Dendritic cell treated with granulocyte-macrophage colony-stimulating factor and Interleukin-4, amounts not matched to agents 40 ng/mL and 50 ng/mL, for 4 days (primary cell): ENCODE data around the gene SEZ6.

ENCODE experiments used
- H3K27ac Mint-ChIP-seq: one replicate; pipeline ENCODE4 v1.8.0; 2022; ENCODE audit warnings: mild to moderate bottlenecking, mixed read lengths
- H3K27me3 Mint-ChIP-seq: one replicate; pipeline ENCODE4 v1.8.0; 2022; ENCODE audit warnings: mild to moderate bottlenecking, mixed read lengths
- H3K36me3 Mint-ChIP-seq: one replicate; pipeline ENCODE4 v1.8.0; 2022; ENCODE audit warnings: low read depth, mixed read lengths
- H3K4me1 Mint-ChIP-seq: one replicate; pipeline ENCODE4 v1.8.0; 2022; ENCODE audit warnings: low read depth, mixed read lengths
- H3K4me3 Mint-ChIP-seq: one replicate; pipeline ENCODE4 v1.8.0; 2022; ENCODE audit warnings: mild to moderate bottlenecking, moderate library complexity, mixed read lengths
- H3K9me3 Mint-ChIP-seq: one replicate; pipeline ENCODE4 v1.8.0; 2022; ENCODE audit warnings: mixed read lengths
- intact Hi-C: fragments of 100-400 bp; cut with micrococcal nuclease; formaldehyde crosslinking; loops from one replicate; pipeline ENCODE4 v1.15.0; 2022

SEZ6 gene

DNA sequence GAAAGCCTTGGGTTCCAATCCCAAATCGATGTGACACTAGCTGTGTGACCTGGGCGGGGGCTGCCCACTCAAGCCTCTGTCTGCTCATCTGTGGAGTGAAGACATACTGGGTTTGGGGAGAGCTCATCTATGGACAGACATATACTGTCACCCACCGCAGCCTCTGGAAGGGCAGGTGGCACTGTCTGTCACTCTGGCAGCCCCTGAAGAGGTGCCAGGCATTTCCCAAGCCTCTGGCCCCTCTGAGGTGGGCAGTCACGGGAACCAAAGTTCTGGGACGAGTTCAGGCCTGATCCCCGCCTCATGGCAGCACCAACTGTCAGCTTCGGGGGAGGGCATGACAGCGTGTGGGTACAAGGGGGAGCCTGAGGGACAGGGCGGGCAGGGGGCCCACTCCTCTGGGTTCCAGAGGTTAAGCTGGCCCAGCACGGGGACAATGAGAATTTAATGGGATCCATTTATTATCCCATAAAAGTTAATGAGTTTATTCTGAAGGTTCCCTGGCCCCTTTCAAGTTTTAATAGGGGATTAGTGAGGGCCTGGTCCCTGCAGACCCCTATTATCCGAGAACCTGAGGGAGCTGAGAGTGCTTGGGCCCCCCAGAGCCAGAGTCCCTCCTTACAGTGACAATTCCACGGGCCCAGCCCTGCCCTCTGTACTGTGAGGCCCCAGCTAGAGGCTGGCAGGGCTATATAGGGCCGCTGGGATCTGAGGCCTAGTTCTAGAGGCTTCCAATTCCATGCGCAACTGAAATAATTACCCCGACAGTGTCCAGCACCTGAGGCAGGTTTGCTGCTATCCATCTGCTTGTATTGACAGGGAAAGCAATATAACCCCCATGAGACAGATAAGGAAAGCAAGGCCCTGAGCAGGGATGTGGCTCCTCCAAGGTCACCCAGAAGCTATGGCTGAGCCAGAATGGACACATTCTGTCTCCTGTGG is 18.8 kb downstream of the SEZ6 start:
- Mint-ChIP-seq H3K9me3 (no peaks in the 10 kb centered on the region), H3K27me3 (peaks cover 37% of the 10 kb centered on the region), H3K36me3 (no peaks in the 10 kb centered on the region), H3K4me3 (no peak overlapping the region), H3K4me1 (peaks cover 30% of the 10 kb centered on the region), H3K27ac (no peak overlapping the region)
- intact Hi-C loops, result no loop called here

GRCh38 chr17:28985950-28986713 is 19.7 kb downstream of the SEZ6 start:
- intact Hi-C loops, result no loop called here
- H3K9me3 Mint-ChIP-seq, result no peaks in the 10 kb centered on the region
- peaks cover 30% of the 10 kb centered on the region for H3K27me3 Mint-ChIP-seq
- no peak overlapping the region for H3K4me3 Mint-ChIP-seq
- H3K4me1 Mint-ChIP-seq, result peaks cover 37% of the 10 kb centered on the region
- no peaks in the 10 kb centered on the region for H3K36me3 Mint-ChIP-seq
- H3K27ac Mint-ChIP-seq, result no peak overlapping the region

DNA sequence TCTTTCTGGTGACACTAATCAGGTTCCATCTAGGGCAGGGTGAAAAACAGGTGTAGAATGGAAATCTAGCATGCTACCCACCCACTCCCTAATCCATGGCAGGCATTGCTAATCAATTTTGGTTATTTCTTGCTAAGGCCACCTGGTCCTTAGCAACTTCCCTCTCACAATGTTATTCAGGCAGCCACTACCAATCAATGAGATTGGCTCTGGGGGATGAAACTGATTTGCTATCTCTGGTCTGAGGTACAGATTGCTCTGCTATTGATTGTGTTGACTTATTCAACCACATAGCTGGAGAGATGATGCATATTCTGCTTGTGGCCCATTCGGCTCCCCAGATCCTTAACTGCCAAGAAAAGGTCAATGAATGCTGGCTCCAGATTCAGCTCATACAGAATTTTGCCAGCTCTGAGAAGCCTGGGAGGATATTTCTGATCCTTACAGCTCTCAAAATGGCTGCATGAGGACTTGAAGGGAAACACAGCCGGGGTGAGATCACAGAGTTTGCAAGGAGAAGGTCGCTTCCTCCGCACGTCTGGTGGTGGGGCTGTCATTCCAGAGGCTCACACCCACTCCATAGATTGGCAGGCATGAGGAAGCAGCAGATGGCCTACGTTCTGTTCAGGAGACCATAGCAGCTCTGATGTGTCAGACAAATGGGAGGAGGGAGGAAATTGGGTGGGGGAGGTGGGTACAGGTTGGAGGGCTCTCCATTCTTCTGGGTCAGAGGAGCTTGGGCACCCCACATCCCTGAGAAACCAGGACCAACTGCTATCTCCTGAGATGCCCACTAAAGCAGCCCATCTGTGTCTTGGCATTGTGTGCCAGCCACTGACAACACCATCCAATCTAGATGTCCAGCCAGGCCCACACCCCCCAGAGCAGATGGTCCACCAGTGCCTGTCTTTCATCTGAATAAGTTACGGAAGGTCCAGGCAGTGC is 22.3 kb downstream of the SEZ6 start:
- Mint-ChIP-seq H3K36me3 (no peaks in the 10 kb centered on the region), H3K4me1 (peaks cover 41% of the 10 kb centered on the region), H3K9me3 (no peaks in the 10 kb centered on the region), H3K27ac (peak overlapping the region; percentile 84), H3K4me3 (no peak overlapping the region), H3K27me3 (peaks cover 26% of the 10 kb centered on the region)
- intact Hi-C loops, result no loop called here

- Mint-ChIP-seq H3K36me3 (no peaks in the 10 kb centered on the region), H3K4me1 (peaks cover 43% of the 10 kb centered on the region), H3K27ac (peak overlapping the region; percentile 84), H3K27me3 (peaks cover 31% of the 10 kb centered on the region), H3K4me3 (peak overlapping the region; percentile 4), H3K9me3 (no peaks in the 10 kb centered on the region)
- intact Hi-C loops, result no loop called here
These were observed 23.6 kb downstream of the SEZ6 start for GRCh38 chr17:28982131-28982793.

- intact Hi-C loops, result no loop called here
- H3K27me3 Mint-ChIP-seq, result peaks cover 31% of the 10 kb centered on the region
- no peak overlapping the region for H3K4me3 Mint-ChIP-seq
- H3K9me3 Mint-ChIP-seq, result no peaks in the 10 kb centered on the region
- no peak overlapping the region for H3K27ac Mint-ChIP-seq
- peaks cover 41% of the 10 kb centered on the region for H3K4me1 Mint-ChIP-seq
- H3K36me3 Mint-ChIP-seq, result no peaks in the 10 kb centered on the region
These were observed 27.4 kb downstream of the SEZ6 start for GRCh38 chr17:28978356-28978964.

DNA sequence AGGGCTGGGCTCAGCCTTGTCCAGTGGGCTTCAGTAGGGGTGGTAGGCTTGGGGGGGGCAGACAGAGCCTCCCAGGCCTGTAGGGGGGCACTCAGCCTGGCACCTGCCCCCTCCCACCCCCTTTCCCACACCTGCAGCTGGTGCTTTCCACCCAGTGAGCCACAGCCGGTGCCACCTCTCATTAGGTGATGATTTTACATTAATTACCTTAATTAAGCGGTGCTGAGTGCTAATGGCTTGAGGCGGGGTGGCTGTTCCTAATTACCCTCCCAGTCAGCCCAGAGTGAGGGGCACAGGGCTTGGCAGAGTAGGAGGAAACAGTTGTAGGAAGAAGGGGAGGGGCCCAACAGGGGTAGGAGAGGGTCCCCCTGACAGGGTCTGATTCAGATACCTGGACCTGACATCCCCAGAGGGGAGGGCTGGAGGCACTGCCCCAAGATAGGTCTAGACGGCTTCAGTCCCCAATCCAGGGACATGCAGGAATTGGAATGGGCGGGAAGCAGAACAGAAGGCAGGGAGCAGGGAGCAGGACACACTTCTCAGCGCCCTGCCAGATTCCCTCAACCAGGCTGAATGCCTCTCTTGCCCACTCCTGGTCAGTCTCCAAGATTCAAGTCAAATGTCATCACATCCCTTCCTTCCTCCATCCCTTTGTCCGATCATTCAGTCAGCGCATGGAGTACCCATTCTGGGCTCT is 28.0 kb downstream of the SEZ6 start:
- peaks cover 32% of the 10 kb centered on the region for H3K27me3 Mint-ChIP-seq
- no peak overlapping the region for H3K4me3 Mint-ChIP-seq
- H3K27ac Mint-ChIP-seq, result no peak overlapping the region

GRCh38 chr17:28975646-28976045 is 30.2 kb downstream of the SEZ6 start:
- H3K36me3 Mint-ChIP-seq, result no peaks in the 10 kb centered on the region
- H3K9me3 Mint-ChIP-seq, result no peaks in the 10 kb centered on the region
- peaks cover 41% of the 10 kb centered on the region for H3K4me1 Mint-ChIP-seq

More for the DNA sequence above, 28.0 kb downstream of the SEZ6 start:
- H3K36me3 Mint-ChIP-seq, result no peaks in the 10 kb centered on the region
- no peaks in the 10 kb centered on the region for H3K9me3 Mint-ChIP-seq
- peaks cover 38% of the 10 kb centered on the region for H3K4me1 Mint-ChIP-seq
- intact Hi-C loops, result no loop called here

GRCh38 chr17:28975031-28975430 is 30.8 kb downstream of the SEZ6 start:
- intact Hi-C loops, result no loop called here
- Mint-ChIP-seq H3K4me1 (peaks cover 45% of the 10 kb centered on the region), H3K4me3 (no peak overlapping the region), H3K36me3 (no peaks in the 10 kb centered on the region), H3K27ac (no peak overlapping the region), H3K27me3 (peaks cover 50% of the 10 kb centered on the region), H3K9me3 (no peaks in the 10 kb centered on the region)

More at GRCh38 chr17:28975646-28976045, 30.2 kb downstream of the SEZ6 start:
- Mint-ChIP-seq H3K27ac (no peak overlapping the region), H3K4me3 (no peak overlapping the region), H3K27me3 (peaks cover 46% of the 10 kb centered on the region)
- intact Hi-C loops, result no loop called here

- Mint-ChIP-seq H3K27me3 (peaks cover 50% of the 10 kb centered on the region), H3K36me3 (no peaks in the 10 kb centered on the region), H3K9me3 (no peaks in the 10 kb centered on the region), H3K4me3 (no peak overlapping the region), H3K27ac (no peak overlapping the region), H3K4me1 (peaks cover 45% of the 10 kb centered on the region)
- intact Hi-C loops, result no loop called here
These were observed 31.4 kb downstream of the SEZ6 start for GRCh38 chr17:28974451-28974850.

DNA sequence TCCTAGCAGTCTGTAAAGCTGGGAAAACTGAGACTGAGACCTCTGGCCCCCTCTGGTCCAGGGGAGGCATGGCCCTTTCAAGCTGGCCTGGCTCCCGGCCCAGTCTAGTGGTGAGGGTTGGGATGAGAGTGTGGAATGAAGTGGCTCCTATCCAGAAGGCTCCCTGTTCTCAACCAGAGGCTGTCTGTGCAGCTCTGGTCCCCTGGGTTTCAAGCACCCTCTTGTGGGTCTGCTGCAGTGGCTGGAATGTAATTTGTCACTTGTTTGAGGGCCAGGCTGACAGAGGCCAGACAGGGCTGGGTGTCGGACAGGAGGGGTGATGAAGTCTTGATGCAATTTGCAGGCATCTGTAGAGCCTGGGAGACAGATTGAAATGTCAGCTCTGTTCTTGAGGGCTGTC is 32.4 kb downstream of the SEZ6 start:
- Mint-ChIP-seq H3K27ac (no peak overlapping the region), H3K36me3 (no peaks in the 10 kb centered on the region), H3K9me3 (no peaks in the 10 kb centered on the region), H3K27me3 (peaks cover 45% of the 10 kb centered on the region), H3K4me3 (no peak overlapping the region), H3K4me1 (peaks cover 45% of the 10 kb centered on the region)
- intact Hi-C loops, result no loop called here

- Mint-ChIP-seq H3K36me3 (no peaks in the 10 kb centered on the region), H3K4me1 (peaks cover 49% of the 10 kb centered on the region), H3K27ac (no peak overlapping the region), H3K4me3 (no peak overlapping the region), H3K27me3 (peaks cover 37% of the 10 kb centered on the region), H3K9me3 (no peaks in the 10 kb centered on the region)
- intact Hi-C loops, result no loop called here
These were observed 33.4 kb downstream of the SEZ6 start for GRCh38 chr17:28972437-28972836.

DNA sequence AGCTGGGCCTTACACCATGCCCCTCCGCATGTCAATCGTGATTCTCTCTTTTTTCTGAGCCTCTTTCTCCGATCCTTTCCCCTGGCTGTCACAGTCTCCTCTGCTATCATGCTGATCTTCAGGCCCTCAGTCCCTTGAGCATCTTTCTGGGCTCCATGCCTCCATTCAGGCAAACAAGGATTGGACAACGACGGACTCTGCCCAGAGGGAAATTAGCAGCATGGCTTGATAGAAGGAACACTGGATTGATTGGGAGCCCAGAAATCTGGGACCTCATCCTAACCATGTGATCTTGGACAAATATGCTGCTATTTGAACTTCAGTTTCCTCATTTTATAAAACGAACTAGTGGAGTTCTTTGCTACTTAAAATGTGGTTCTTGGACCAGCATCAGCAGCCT is 35.0 kb downstream of the SEZ6 start:
- Mint-ChIP-seq H3K4me1 (peaks cover 63% of the 10 kb centered on the region), H3K27me3 (peaks cover 26% of the 10 kb centered on the region), H3K36me3 (no peaks in the 10 kb centered on the region), H3K27ac (no peak overlapping the region), H3K4me3 (no peak overlapping the region), H3K9me3 (no peaks in the 10 kb centered on the region)
- intact Hi-C loops, result no loop called here
